GM19351 (cell line): ENCODE results near the gene MYO7A.

ENCODE experiments used
- ATAC-seq: cut with Tn5 transposase; IDR thresholded peaks from one replicate; pipeline ENCODE4 v1.9.1; 2021; ENCODE audit warnings: mild to moderate bottlenecking, moderate library complexity; ENCODE audit not compliant: unreplicated experiment

MYO7A gene

DNA sequence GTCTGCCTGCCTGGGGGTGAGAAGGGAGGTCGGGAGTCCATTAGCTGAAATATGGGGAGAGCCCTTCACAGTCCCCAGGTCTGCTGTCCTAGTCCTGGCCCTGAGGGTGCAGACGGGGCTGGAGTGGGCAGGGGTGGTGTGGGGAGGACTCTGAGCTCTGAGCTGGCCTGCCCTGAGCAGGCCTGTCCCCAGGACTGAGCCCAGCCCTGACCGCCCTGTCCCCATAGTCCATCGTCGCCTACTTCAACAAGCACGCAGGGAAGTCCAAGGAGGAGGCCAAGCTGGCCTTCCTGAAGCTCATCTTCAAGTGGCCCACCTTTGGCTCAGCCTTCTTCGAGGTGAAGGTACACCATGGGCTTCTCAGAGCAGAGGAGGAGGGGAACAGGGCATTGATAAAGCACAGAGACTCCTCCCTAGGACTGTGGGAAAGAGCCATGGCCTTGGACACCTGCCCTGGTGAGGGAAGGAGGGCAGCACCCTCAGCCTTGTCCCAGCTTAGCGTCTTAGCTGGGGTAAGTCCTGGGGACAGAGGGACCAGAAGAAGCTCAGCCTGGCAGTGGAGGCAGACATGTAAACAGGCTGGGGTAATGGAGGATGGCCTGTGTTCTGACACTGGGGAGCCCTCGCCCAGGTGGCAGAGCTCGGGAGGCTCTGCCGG is 83.7 kb downstream of the MYO7A start:
- ATAC-seq: no peak

DNA sequence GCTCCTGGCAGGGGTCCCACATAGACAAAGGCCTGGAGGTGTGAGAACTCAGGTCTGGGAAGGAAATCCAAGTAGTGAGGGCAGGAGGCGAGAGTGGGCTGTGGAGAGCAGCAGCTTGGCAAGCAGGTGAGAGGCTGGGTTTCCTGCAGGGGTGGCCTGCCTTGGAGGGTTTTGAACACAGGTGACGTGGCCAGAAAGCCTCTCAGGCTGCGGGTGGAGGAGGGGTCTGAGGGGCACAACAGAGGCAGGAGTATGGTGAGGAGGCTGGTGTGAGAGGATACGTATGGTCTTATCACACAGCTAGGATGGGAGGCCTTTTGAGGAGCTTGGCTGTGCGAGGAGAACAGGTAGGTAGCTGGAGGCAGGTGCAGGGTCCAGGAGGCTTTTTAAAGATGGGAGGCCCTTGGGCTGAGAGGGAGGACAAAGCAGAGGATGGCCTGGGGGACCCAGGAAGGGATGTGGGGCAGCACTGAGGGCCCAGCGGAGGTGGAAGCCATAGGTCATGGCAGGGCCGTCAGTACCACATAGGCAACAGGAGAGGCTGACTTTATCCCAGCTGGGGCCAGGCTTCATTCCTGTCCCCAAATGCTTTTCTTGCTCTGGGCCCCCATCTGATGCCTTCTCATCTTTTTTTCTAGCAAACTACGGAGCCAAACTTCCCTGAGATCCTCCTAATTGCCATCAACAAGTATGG is 84.4 kb downstream of the MYO7A start:
- ATAC-seq: no peak

DNA sequence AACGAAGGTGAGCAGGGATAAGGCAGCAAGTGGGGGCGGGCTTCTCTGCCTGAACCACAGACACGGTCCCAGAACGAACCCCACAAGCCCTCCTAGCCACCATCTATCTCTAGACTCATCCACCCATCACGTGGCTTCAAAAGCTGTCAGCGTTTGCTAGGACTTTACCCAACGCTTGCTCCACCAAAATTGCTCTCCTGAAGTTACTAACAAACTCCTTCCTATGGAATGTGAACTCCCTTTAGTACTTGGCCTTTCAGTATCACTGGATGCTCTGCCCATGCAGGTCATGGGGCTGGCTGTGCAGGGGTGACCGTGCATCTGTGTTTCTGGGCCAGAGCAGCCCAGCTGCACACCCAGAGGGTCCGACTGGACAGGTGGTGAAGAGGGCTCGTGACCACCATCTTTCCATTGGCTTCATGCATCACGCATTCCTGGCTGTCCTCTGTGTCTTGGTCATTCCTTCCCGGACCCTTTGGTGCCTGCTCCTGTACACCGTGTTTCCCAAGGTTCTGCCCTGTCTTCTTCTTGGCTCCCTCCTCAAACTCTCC is 85.1 kb downstream of the MYO7A start:
- ATAC-seq: no peak

DNA sequence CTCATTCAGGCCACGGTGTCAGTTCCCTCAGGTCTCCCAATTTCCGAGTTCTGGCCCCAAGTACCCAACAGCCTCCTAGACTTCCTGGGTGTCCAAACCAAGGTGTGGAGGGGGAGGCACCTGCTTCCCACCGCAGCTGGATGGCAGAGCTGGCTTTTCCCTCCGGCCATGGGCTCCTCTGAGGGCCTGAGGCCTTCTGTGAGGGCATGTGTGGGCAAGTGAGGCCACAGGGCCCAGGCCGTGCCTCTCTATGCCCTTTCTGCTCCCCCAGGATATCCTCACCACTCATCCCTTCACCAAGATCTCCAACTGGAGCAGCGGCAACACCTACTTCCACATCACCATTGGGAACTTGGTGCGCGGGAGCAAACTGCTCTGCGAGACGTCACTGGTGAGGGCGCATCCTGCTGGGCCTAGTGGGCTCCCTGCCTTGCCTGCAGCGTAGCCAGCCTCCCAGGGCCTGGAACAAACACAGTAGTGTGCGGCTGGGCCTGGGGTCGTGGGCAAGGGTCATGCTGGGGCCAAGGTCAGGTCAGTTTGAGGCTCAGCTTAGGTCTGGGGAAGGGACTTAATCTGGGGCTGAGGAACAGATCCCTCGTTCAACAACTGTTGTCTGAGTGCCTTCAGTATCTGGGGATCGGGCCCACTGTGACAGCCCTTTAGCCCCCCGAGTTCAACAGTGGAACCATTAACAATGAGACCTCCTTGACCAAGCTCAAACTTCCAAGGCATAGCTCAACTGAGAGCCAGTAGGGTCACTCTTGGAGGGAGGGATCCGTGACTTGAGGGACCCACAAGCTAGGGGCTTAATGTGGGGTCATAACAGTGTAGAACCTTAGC is 85.8 kb downstream of the MYO7A start:
- no peak for ATAC-seq

DNA sequence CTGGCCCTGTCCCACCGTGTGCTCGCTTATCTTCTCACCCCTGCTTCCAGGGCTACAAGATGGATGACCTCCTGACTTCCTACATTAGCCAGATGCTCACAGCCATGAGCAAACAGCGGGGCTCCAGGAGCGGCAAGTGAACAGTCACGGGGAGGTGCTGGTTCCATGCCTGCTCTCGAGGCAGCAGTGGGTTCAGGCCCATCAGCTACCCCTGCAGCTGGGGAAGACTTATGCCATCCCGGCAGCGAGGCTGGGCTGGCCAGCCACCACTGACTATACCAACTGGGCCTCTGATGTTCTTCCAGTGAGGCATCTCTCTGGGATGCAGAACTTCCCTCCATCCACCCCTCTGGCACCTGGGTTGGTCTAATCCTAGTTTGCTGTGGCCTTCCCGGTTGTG is 86.5 kb downstream of the MYO7A start:
- ATAC-seq: no peak

DNA sequence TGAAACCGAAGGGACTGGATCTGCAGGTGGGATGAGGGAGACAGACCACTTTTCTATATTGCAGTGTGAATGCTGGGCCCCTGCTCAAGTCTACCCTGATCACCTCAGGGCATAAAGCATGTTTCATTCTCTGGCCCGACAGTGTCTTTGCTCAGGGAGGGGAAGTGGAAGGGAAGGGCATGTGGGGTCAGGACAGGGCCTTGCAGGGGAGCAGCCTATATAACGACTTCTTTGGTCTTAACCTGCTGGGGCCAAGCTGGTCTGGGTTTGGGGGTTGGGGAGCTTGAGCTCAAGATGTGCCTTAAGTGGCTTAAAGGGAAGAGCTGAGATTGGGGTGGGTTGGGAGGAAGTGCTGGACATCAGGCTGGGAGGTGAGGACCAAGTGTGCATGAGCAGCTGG is 87.1 kb downstream of the MYO7A start:
- ATAC-seq: no peak

DNA sequence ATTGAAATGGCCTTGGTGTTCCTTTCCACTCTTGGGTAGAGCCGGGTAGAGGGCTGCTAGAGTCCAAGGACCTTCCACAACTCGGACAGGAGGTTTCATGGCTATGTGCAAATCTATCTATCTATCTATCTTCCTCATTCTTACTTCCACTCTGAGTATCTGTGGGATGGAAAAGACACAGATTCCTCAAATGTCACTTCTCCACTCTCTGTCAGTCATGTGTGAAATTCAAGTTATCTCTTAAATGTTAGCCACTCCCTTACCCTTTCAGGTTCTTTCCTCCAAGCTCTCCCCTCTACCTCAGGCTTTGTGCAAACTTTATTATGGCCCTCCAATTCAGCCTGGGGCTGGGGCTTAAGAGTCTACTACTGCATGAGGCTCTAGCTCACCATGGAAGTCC is 89.1 kb downstream of the MYO7A start:
- no peak for ATAC-seq

DNA sequence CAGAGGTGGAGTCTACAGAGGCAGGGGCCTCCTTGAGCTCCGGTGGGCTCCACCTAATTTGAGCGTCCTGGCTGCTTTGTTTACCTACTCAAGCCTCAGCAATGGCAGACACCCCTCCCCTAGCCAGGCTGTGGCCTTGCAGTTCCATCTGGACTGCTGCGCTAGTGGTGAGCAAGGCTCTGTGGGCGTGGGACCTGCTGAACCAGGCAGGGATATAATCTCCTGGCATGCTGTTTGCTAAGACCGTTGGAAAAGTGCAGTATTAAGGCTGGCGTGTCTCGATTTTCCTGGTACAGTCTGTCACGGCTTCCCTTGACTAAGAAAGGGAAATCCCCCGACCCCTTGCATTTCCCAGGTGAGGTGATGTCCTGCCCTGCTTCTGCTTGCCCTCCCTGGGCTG is 95.8 kb downstream of the MYO7A start:
- ATAC-seq: no peak

DNA sequence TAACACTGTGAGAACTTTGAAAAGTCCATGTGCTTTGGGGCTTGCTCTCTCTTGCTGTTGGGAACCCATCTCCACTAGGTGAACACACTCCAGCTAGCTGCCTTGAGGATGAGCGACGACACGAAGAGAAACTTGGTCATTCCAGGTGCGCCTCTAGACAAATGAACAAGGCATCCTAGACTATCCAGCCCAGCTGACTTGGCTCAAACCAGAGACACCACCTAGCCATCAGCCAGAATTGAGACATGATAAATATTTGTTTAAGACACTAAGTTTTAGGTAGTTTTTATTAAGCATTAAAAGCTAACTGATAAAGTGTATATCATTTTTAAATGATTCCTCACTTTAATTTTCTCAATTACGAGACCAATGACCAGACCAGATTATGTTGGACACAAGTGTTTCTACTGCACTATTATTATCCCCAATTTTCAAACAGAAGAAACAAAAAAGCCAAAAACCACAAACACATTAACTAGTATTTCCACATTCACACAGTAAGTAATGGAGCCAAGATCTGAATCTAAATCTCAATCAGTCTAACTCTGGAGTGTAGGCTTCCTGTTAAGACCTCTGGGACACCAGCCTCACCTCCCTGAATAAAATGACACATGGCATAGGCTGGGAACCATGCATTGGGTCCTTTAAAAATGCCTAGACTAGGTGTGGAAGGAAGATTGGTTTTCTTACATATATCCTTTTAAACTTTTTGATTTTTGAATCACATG is 103.0 kb downstream of the MYO7A start:
- ATAC-seq: no peak

DNA sequence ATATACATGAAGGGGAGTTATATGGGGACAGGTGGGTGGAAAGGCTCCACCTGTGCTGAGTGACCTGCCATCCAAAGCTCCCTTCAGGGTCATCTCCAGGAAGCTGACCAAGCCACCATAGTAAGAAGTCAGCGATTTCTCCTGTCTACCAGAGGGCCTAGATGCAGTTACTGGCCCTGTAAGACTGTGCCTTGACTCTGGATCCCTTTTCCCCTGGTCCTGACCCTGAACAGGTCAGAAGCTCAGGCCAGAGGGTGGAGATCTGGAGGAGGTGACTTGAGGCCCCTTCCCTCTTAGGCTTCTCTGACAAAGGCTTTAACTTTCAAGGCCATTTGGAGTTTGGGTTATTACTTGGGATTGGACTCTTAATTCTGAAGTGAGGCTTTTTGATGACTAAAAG is 103.8 kb downstream of the MYO7A start:
- no peak for ATAC-seq

DNA sequence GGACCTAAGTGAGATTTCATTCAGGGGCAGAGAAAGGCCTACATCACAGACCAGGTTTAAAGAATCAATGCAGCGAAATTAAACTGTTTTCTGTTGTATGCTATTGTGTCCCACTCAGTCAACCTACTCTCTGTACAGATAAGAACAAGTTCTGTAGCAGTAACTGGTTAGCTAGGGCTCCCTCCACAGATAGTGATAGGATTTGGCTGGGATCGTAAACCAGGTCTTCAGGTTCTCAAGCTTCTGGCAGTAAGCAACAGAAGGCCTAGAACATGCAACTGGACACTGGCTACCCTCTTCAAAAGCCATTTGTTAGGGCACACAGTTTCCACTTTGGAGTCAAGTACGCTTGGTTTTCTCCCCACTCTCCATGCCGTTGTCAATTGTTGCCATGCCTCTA is 104.2 kb downstream of the MYO7A start:
- no peak for ATAC-seq

DNA sequence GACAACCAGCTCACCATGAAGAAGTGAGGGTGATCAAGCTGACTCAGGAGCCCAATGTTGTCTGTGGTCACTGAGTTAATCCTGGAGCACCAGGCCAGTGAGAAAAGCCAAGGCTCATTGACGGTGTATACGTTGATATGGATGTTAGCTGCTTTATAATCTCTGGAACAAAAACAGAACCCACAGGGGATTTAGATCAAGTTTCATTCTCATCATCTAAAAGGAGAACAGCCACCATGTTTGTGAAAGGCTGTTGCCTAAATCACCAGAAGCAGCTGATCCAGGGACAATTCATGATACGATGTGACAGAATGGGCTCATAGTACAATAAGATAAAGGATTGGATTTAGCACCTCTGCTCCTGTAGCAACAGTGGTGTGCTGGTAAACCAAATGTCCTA is 105.0 kb downstream of the MYO7A start:
- no peak for ATAC-seq

DNA sequence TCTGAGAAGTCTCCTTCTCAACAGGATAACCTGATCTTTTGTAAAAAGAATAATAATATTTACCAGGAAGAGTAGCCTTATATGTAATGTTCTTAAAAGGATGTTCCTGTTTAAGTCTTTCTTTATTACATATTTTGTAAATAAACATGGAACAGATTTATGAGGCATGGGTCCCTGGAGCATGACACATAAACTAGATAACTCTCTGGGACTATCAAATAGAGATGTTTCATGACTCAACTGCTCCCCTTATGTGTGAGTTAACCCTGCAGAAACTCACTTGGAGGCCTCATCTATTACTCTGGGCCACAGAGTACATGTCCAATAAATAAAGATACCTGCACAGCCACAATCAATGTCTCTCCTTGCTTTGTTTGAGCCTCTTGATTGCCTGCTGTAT is 108.9 kb downstream of the MYO7A start:
- ATAC-seq: no peak

DNA sequence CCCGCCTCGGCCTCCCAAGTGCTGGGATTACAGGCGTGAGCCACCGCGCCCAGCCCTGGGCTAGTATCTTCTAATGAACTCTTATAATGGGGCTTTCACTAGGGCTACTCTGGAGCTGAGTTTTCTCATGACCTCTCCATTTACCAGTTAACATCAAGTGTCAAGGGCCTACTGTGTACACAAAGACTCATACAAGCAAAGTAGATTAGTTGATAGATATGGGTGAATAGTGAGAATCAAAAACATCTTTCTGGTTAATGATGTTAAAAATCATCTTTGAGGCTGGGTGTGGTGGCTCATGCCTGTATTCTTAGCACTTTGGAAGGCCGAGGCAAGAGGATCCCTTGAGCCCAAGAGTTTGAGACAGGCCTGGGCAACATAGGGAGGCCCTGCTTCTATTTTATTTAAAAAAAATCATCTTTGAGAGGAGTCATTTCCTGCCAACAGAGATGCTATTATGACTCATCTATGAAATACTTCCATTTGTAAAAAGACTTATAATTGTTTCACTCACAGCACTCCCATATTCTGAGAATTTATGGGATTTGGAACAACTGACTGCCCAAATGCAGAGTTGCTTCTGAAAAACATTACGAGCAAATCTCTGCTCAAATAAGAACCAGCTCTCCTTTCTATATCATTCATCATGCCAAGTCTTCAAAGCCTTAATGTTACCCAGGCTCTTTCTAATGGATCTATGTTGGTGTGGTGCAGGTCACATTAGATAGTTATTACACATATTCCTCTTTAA is 116.4 kb downstream of the MYO7A start:
- no peak for ATAC-seq

DNA sequence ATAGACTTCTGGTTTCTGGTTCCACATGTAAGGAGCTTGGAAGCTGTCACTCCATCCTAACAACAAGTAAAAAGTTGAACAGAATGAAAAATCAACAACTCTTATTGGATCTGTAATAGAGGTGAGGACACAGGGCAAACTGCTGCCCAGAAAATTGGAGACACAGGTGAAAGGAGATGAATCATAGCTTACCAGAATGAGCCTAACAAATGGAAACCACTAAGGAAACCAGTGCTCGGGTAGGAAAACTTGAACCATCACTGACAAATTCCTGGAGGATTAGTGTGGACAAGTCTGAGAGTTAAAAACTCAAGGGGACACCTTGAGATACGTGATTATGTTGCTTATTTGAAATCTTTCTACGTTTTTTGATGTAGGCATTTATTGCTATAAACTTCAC is 121.4 kb downstream of the MYO7A start:
- ATAC-seq: no peak

DNA sequence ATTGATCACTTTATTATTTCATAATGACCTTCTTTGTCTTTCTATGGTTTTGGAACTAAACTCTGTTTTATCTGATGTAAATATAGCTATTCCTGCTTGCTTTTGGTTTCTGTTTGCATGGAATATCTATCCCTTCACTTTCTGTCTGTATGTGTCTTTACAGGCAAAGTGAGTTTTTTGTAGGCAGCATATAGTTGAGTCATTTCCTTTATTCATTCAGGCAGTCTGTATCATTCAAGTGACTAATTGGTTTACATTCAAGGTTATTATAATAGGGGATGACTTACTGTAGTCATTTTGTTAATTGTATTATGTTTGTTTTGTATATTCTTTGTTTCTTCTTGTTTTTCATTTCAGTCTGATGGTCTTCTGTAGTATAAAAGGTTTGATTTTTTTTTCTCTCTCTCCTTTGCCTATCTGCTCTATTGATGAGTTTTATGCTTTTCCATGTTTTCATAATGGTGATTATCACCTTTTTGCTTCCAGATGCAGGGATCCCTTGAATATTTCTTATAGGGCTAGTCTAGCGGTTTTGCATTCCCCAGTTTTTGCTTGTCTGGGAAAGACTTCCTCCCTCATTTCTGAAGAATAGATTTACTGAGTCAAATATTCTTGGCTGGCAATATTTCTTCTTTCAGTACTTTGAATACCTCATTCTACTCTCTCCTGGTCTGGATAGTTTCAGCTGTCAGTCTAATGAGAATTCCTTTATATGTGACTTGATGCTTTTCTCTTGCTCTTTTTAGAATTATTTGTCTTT is 123.0 kb downstream of the MYO7A start:
- ATAC-seq: no peak

DNA sequence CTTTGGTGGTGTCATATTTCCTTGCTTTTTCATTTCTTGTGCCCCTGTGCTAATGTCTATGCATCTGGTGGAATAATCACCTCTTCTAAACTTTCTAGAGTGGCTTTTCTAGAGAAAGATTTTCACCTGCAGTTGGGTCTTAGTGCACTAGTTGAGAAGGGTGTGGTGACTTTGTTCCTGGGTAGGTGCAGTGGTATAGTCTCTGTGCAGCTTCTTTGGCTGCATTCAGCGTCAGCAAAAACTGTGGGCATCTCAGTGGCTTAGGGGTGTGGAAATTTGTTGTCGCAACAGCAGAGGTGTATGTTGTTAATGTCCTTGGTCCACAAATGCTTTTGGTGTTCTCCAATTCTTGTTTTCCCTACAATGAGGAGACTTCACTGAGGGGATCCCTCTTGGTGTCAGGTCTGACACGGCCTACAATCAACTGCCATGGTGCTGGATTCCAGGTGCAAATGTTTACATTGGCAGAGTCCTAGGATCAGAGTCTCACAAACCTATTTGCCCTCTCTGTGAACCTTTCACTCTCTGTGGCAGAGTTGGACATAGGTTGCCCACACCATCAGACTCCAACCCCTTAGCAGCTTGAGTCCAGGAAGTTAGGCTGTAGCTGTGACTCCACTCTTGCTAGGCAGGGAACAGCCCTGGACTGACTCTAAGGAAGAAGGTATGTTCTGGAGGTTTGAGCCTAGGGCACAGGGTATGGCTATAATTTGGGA is 124.7 kb downstream of the MYO7A start:
- ATAC-seq: no peak

DNA sequence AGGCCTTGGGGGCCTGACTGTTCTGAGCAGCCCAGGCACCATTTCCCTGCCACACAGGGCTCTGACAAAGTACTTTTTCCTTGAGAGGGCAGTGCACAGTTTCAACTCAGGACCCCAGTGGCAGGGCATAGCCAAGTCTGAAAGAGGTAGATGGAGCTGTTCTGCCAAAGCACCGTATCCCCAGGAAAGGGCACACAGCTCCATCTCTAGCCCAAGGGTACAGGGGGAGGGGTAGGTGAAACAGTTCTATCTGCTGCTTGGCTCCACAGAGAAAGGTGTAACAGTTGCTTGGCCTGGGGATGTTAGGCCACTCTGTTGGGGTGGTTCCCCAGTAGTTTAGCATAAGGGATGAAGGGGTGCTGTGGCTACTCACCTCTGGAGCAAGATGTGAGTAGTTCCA is 125.6 kb downstream of the MYO7A start:
- ATAC-seq: no peak

DNA sequence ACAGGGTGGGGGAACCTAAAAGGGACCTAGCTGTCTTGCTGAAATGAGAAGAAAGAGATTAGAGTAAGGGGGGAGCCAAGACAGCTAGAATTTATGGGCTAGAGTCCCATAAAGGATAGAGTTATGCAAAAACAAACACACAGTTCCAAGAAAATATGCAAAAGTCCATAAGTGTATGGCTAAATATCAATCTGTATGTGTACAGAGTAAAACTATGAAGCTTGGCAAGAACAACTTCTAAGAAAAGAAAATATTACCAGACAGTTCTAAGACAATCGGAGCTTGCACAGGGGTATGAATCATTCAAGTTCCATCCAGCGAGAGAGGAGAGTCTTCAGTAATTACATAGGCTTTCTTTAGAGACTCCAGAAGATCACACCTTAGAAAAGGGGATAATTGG is 131.6 kb downstream of the MYO7A start:
- ATAC-seq: no peak
